HEK293 (cell line): ENCODE measurements around the gene CAMK1.

ENCODE experiments used
- CTCF ChIA-PET: fragments of 350-600 bp; formaldehyde crosslinking; extraction: SDS; loops from one replicate; lab custom pipeline; 2021; ENCODE audit warnings: antibody characterized with exemption; lab: Yijun Ruan, JAX
- POLR2A ChIA-PET: fragments of 300-600 bp; formaldehyde crosslinking; extraction: SDS; loops from one replicate; lab custom pipeline; 2020; ENCODE audit warnings: antibody characterized with exemption, inconsistent platforms; lab: Yijun Ruan, JAX
- H3K27ac ChIP-seq: fragments of 200-500 bp; sonication (Bioruptor generic); 2 replicates; pipeline ENCODE4 v1.5.1; 2014; ENCODE audit warnings: low read depth, low read length, control low read depth, inconsistent platforms; ENCODE audit errors: extremely low read depth
- H3K36me3 ChIP-seq, 2 experiments: fragments of 200-500 bp in 1 of 2; sonication (Bioruptor generic) in 1 of 2; 1 replicate in 1 of 2; 2 replicates in 1 of 2; pipeline ENCODE4 v1.5.1; 2014 to 2017; ENCODE audit warnings: inconsistent platforms in 2 of 2, low read length in 2 of 2; ENCODE audit not compliant: control insufficient read depth in 2 of 2, insufficient read depth in 1 of 2
- H3K4me1 ChIP-seq: fragments of 200-500 bp; sonication (Bioruptor generic); 2 replicates; pipeline ENCODE4 v1.5.1; 2014; ENCODE audit warnings: mild to moderate bottlenecking, low read length, inconsistent platforms; ENCODE audit not compliant: control insufficient read depth, insufficient read depth
- H3K4me3 ChIP-seq: 2 replicates; pipeline ENCODE4 v1.5.1; 2011; ENCODE audit warnings: low read depth, mild to moderate bottlenecking, control low read depth, low read length, moderate library complexity
- H3K9me3 ChIP-seq: fragments of 200-500 bp; sonication (Bioruptor generic); 2 replicates; pipeline ENCODE4 v1.5.1; 2014; ENCODE audit warnings: low read depth, low read length, inconsistent platforms; ENCODE audit not compliant: control insufficient read depth, insufficient read depth
- GLIS1 ChIP-seq: fragments of 450-650 bp; formaldehyde crosslinking; IDR thresholded peaks from 2 replicates; pipeline ENCODE4 v1.5.1; 2016; ENCODE audit warnings: missing biosample characterization, missing genetic modification characterization
- HOXD13 ChIP-seq: sonication (generic); formaldehyde crosslinking; IDR thresholded peaks from 2 replicates; pipeline ENCODE4 v1.8.0; 2022; ENCODE audit warnings: missing genetic modification reagents, borderline replicate concordance
- KLF1 ChIP-seq: fragments of 450-650 bp; formaldehyde crosslinking; IDR thresholded peaks from 2 replicates; pipeline ENCODE4 v1.5.1; 2016; ENCODE audit warnings: missing biosample characterization, missing genetic modification characterization
- MZF1 ChIP-seq: fragments of 450-650 bp; formaldehyde crosslinking; IDR thresholded peaks from 2 replicates; pipeline ENCODE4 v1.5.1; 2017; ENCODE audit warnings: missing biosample characterization, missing genetic modification characterization, borderline replicate concordance
- TRIM28 ChIP-seq: IDR thresholded peaks from 2 replicates; pipeline ENCODE4 v1.6.1; 2011; ENCODE audit warnings: low read length, control low read depth, borderline replicate concordance
- ZBTB21 ChIP-seq: fragments of 450-650 bp; formaldehyde crosslinking; IDR thresholded peaks from 2 replicates; pipeline ENCODE4 v1.5.1; 2017; ENCODE audit warnings: missing biosample characterization, missing genetic modification characterization
- ZNF169 ChIP-seq: fragments of 450-650 bp; formaldehyde crosslinking; IDR thresholded peaks from 2 replicates; pipeline ENCODE4 v1.5.1; 2016; ENCODE audit warnings: missing biosample characterization, missing genetic modification characterization
- ZNF26 ChIP-seq: fragments of 450-650 bp; formaldehyde crosslinking; IDR thresholded peaks from 2 replicates; pipeline ENCODE4 v1.5.1; 2016; ENCODE audit warnings: missing biosample characterization, missing genetic modification characterization
- ZNF292 ChIP-seq: fragments of 450-650 bp; formaldehyde crosslinking; IDR thresholded peaks from 2 replicates; pipeline ENCODE4 v1.5.1; 2016; ENCODE audit warnings: low read depth, missing biosample characterization, missing genetic modification characterization, borderline replicate concordance
- ZNF354C ChIP-seq: fragments of 450-650 bp; formaldehyde crosslinking; IDR thresholded peaks from 2 replicates; pipeline ENCODE4 v1.5.1; 2016; ENCODE audit warnings: missing biosample characterization, missing genetic modification characterization, low read depth, borderline replicate concordance
- ZNF394 ChIP-seq: fragments of 450-650 bp; formaldehyde crosslinking; IDR thresholded peaks from 2 replicates; pipeline ENCODE4 v1.5.1; 2016; ENCODE audit warnings: missing biosample characterization, missing genetic modification characterization, mild to moderate bottlenecking, moderate library complexity, borderline replicate concordance
- ZNF514 ChIP-seq: fragments of 450-650 bp; formaldehyde crosslinking; IDR thresholded peaks from 2 replicates; pipeline ENCODE4 v1.5.1; 2016; ENCODE audit warnings: missing biosample characterization, missing genetic modification characterization
- ZNF529 ChIP-seq: fragments of 450-650 bp; formaldehyde crosslinking; IDR thresholded peaks from 2 replicates; pipeline ENCODE4 v1.5.1; 2017; ENCODE audit warnings: missing genetic modification characterization, missing biosample characterization; ENCODE audit not compliant: insufficient replicate concordance
- ZNF558 ChIP-seq: fragments of 450-650 bp; formaldehyde crosslinking; IDR thresholded peaks from 2 replicates; pipeline ENCODE4 v1.5.1; 2016; ENCODE audit warnings: missing biosample characterization, missing genetic modification characterization
- ZNF571 ChIP-seq: fragments of 450-650 bp; formaldehyde crosslinking; IDR thresholded peaks from 2 replicates; pipeline ENCODE4 v1.5.0; 2017; ENCODE audit warnings: missing biosample characterization, missing genetic modification characterization
- ZNF585B ChIP-seq: fragments of 450-650 bp; formaldehyde crosslinking; IDR thresholded peaks from 2 replicates; pipeline ENCODE4 v1.5.1; 2016; ENCODE audit warnings: missing biosample characterization, missing genetic modification characterization
- ZNF677 ChIP-seq: fragments of 450-650 bp; IDR thresholded peaks from 2 replicates; pipeline ENCODE4 v1.5.0; 2018; ENCODE audit warnings: missing biosample characterization, mild to moderate bottlenecking, missing genetic modification characterization, moderate library complexity
- ZNF768 ChIP-seq: fragments of 450-650 bp; formaldehyde crosslinking; IDR thresholded peaks from 2 replicates; pipeline ENCODE4 v1.5.1; 2018; ENCODE audit warnings: missing biosample characterization, mild to moderate bottlenecking, missing genetic modification characterization
- ZNF776 ChIP-seq: fragments of 450-650 bp; formaldehyde crosslinking; IDR thresholded peaks from 2 replicates; pipeline ENCODE4 v1.5.0; 2017; ENCODE audit warnings: missing biosample characterization, missing genetic modification characterization, borderline replicate concordance
- TF ChIP-seq, protein P1 (sequence below): fragments of 450-650 bp; formaldehyde crosslinking; IDR thresholded peaks from 2 replicates; pipeline ENCODE4 v1.5.1; 2016; ENCODE audit warnings: missing biosample characterization, missing genetic modification characterization
- TF ChIP-seq, protein P2 (sequence below): fragments of 450-650 bp; formaldehyde crosslinking; IDR thresholded peaks from 2 replicates; pipeline ENCODE4 v1.5.1; 2017; ENCODE audit warnings: missing biosample characterization, missing genetic modification characterization

CAMK1 gene

GRCh38 chr3:9743548-9743947, 26.2 kb downstream of the CAMK1 start:
- CTCF ChIA-PET, result interaction anchor here (0.9 kb wide), 1 partner anchor 8 kb away, joined by 3 read pairs; no protein-coding TSS in a partner anchor
- H3K36me3 ChIP-seq, result peaks cover 17 to 100% of the 10 kb centered on the region in 2 experiments

DNA sequence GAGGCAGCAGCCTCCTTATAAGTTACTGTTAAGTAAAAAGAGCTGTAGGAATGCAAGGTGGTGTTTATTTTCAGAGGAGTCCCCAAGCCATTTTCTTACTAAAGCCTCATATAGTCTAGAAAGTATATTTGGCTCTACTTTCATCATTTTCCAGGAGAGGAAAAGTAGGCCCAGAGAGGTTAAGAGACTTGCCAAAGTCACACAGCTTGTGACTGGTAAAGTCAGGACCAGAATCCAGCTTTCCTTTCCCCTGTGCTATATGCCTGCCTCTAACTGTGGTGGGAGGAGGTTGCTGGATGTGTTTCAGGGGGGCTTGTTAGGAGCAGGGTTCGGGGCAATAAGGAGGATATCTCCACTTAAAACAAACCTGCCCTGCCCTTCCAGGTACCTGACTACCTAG, 27.2 kb downstream of the CAMK1 start:
- peaks cover 21 to 100% of the 10 kb centered on the region in 2 experiments for H3K36me3 ChIP-seq
- no peaks in the 10 kb centered on the region for H3K9me3 ChIP-seq
- no peak overlapping the region for H3K27ac ChIP-seq
- ChIA-PET POLR2A (interaction anchor here (1.7 kb wide), 1 partner anchor 10 kb away, joined by 3 read pairs; no protein-coding TSS in a partner anchor), CTCF (no interaction called here)
- no peak overlapping the region for H3K4me3 ChIP-seq
- TF ChIP-seq ZNF768 (peak; percentile 84; the same call in 1 of the 2 replicates), ZNF677 (tag by site-specific recombination) (no peak)
- H3K4me1 ChIP-seq, result no peaks in the 10 kb centered on the region

More at GRCh38 chr3:9743548-9743947, 26.2 kb downstream of the CAMK1 start:
- H3K27ac ChIP-seq, result no peak overlapping the region
- H3K4me1 ChIP-seq, result no peaks in the 10 kb centered on the region
- POLR2A ChIA-PET, result interaction anchor here (0.5 kb wide), 1 partner anchor 55 kb away, joined by 3 read pairs; no protein-coding TSS in a partner anchor
- H3K4me3 ChIP-seq, result no peak overlapping the region
- no peak for TF ChIP-seq TRIM28
- TF ChIP-seq, protein P1, sequence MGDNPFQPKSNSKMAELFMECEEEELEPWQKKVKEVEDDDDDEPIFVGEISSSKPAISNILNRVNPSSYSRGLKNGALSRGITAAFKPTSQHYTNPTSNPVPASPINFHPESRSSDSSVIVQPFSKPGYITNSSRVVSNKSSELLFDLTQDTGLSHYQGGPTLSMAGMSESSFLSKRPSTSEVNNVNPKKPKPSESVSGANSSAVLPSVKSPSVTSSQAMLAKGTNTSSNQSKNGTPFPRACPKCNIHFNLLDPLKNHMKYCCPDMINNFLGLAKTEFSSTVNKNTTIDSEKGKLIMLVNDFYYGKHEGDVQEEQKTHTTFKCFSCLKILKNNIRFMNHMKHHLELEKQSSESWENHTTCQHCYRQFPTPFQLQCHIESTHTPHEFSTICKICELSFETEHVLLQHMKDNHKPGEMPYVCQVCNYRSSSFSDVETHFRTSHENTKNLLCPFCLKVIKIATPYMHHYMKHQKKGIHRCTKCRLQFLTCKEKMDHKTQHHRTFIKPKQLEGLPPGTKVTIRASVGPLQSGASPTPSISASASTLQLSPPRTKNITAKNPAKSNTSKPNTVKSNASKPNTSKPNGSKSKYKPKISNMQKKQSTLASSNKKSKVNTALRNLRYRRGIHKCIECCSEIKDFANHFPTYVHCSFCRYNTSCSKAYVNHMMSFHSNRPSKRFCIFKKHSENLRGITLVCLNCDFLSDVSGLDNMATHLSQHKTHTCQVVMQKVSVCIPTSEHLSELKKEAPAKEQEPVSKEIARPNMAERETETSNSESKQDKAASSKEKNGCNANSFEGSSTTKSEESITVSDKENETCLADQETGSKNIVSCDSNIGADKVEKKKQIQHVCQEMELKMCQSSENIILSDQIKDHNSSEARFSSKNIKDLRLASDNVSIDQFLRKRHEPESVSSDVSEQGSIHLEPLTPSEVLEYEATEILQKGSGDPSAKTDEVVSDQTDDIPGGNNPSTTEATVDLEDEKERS (tag by site-specific recombination), result no peak
- TF ChIP-seq ZNF354C, result no peak
- no peak for TF ChIP-seq GLIS1
- TF ChIP-seq ZNF529 (tag by site-specific recombination), result no peak
- TF ChIP-seq KLF1 (tag by site-specific recombination), result no peak
- no peak for TF ChIP-seq ZNF558
- TF ChIP-seq ZNF514 (tag by site-specific recombination), result no peak
- TF ChIP-seq ZNF585B, result no peak
- TF ChIP-seq ZNF26 (tag by site-specific recombination), result no peak
- no peak for TF ChIP-seq HOXD13 (CRISPR knock-in tag)
- TF ChIP-seq ZNF571 (tag by site-specific recombination), result no peak
- TF ChIP-seq ZNF169 (tag by site-specific recombination), result no peak
- TF ChIP-seq ZNF394 (tag by site-specific recombination), result no peak
- no peak for TF ChIP-seq MZF1 (tag by site-specific recombination)
- no peak for TF ChIP-seq ZNF292 (tag by site-specific recombination)
- TF ChIP-seq, protein P2, sequence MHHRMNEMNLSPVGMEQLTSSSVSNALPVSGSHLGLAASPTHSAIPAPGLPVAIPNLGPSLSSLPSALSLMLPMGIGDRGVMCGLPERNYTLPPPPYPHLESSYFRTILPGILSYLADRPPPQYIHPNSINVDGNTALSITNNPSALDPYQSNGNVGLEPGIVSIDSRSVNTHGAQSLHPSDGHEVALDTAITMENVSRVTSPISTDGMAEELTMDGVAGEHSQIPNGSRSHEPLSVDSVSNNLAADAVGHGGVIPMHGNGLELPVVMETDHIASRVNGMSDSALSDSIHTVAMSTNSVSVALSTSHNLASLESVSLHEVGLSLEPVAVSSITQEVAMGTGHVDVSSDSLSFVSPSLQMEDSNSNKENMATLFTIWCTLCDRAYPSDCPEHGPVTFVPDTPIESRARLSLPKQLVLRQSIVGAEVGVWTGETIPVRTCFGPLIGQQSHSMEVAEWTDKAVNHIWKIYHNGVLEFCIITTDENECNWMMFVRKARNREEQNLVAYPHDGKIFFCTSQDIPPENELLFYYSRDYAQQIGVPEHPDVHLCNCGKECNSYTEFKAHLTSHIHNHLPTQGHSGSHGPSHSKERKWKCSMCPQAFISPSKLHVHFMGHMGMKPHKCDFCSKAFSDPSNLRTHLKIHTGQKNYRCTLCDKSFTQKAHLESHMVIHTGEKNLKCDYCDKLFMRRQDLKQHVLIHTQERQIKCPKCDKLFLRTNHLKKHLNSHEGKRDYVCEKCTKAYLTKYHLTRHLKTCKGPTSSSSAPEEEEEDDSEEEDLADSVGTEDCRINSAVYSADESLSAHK (tag by site-specific recombination), result no peak
- no peak for TF ChIP-seq ZNF776 (tag by site-specific recombination)
- TF ChIP-seq ZBTB21 (tag by site-specific recombination), result no peak
- TF ChIP-seq, all 188 proteins: peak for 0
- no peaks in the 10 kb centered on the region for H3K9me3 ChIP-seq
